IMR-90 (cell line): ENCODE data around the gene KLHL14. TPM values are rescaled to one million over a fixed set of nuclear protein-coding genes. Genes with fewer than 3 reads are reported as not detected.

Source experiments
- ATAC-seq: fragments of 200-7000 bp; cut with Tn5 transposase; 2 replicates; pipeline ENCODE4 v1.9.1; 2020; ENCODE audit warnings: low read depth, mild to moderate bottlenecking, moderate library complexity
- BruUV-seq: library from RNA; stranded (reverse); fragments of 400-500 nt; replicated peaks from 2 replicates; lab custom pipeline; 2021; lab: Mats Ljungman, UMichigan
- CTCF ChIA-PET: fragments of 300-600 bp; formaldehyde crosslinking; extraction: SDS; loops from one replicate; lab custom pipeline; 2021; ENCODE audit warnings: antibody characterized with exemption; lab: Yijun Ruan, JAX
- POLR2A ChIA-PET: fragments of 300-600 bp; sonication (Branson Sonifier 250); formaldehyde crosslinking; loops from one replicate; lab custom pipeline; 2022; ENCODE audit warnings: antibody characterized with exemption; ENCODE audit not compliant: unreplicated experiment; lab: Charles Lee
- DNase-seq: peaks from one replicate; pipeline ENCODE4 v3.0.0; 2013
- H2AFZ ChIP-seq: replicated peaks from 2 replicates; pipeline ENCODE3; 2013; ENCODE audit warnings: low read length, mild to moderate bottlenecking; ENCODE audit not compliant: poor library complexity
- H2AK5ac ChIP-seq: 2 replicates; pipeline ENCODE4 v1.6.1; 2013; ENCODE audit warnings: low read depth, low read length, inconsistent platforms
- H2AK9ac ChIP-seq: replicated peaks from 2 replicates; pipeline ENCODE3; 2013; ENCODE audit warnings: mild to moderate bottlenecking, low read depth, low read length, moderate library complexity; ENCODE audit not compliant: poor library complexity
- H2BK120ac ChIP-seq: 2 replicates; pipeline ENCODE4 v1.6.1; 2013; ENCODE audit warnings: low read depth, low read length, inconsistent platforms
- H2BK15ac ChIP-seq: 3 replicates; pipeline ENCODE4 v1.6.1; 2013; ENCODE audit warnings: low read depth, low read length, inconsistent platforms
- H2BK20ac ChIP-seq: 2 replicates; pipeline ENCODE4 v1.6.1; 2013; ENCODE audit warnings: low read depth, mild to moderate bottlenecking, inconsistent platforms, low read length, moderate library complexity
- H2BK5ac ChIP-seq: 2 replicates; pipeline ENCODE4 v1.6.1; 2013; ENCODE audit warnings: mild to moderate bottlenecking, low read depth, low read length, inconsistent platforms; ENCODE audit not compliant: poor library complexity, severe bottlenecking
- H3K14ac ChIP-seq: replicated peaks from 2 replicates; pipeline ENCODE4 v1.6.1; 2013; ENCODE audit warnings: low read depth, low read length, inconsistent platforms
- H3K18ac ChIP-seq: 2 replicates; pipeline ENCODE4 v1.6.1; 2013; ENCODE audit warnings: low read depth, low read length, control low read depth
- H3K23ac ChIP-seq: 2 replicates; pipeline ENCODE4 v1.6.1; 2013; ENCODE audit warnings: low read depth, low read length, inconsistent platforms
- H3K27ac ChIP-seq: 2 replicates; pipeline ENCODE4 v1.5.1; 2013; ENCODE audit warnings: mild to moderate bottlenecking, control low read depth, low read length; ENCODE audit not compliant: insufficient read depth
- H3K27me3 ChIP-seq: 2 replicates; pipeline ENCODE4 v1.6.1; 2013; ENCODE audit warnings: low read length; ENCODE audit not compliant: control insufficient read depth, insufficient read depth
- H3K36me3 ChIP-seq: 2 replicates; pipeline ENCODE4 v1.6.1; 2013; ENCODE audit warnings: low read length, mixed read lengths; ENCODE audit not compliant: control insufficient read depth, insufficient read depth
- H3K4ac ChIP-seq: 2 replicates; pipeline ENCODE4 v1.6.1; 2013; ENCODE audit warnings: low read depth, low read length, inconsistent platforms
- H3K4me1 ChIP-seq: 2 replicates; pipeline ENCODE4 v1.6.1; 2013; ENCODE audit warnings: low read length, mixed read lengths; ENCODE audit not compliant: control insufficient read depth, insufficient read depth
- H3K4me2 ChIP-seq: 2 replicates; pipeline ENCODE4 v1.6.1; 2013; ENCODE audit warnings: low read depth, mild to moderate bottlenecking, control low read depth, low read length, moderate library complexity
- H3K4me3 ChIP-seq: 2 replicates; pipeline ENCODE4 v1.5.1; 2013; ENCODE audit warnings: low read depth, mild to moderate bottlenecking, control low read depth, low read length, moderate library complexity; ENCODE audit not compliant: insufficient read depth
- H3K56ac ChIP-seq: 2 replicates; pipeline ENCODE4 v1.6.1; 2013; ENCODE audit warnings: low read length, inconsistent platforms; ENCODE audit not compliant: insufficient read depth; ENCODE audit errors: extremely low read depth
- H3K79me1 ChIP-seq, 2 experiments: 2 replicates each; pipeline ENCODE4 v1.6.1; 2013; ENCODE audit warnings: low read length in 2 of 2, inconsistent platforms in 1 of 2, low read depth in 1 of 2
- H3K9ac ChIP-seq: 2 replicates; pipeline ENCODE4 v1.6.1; 2013; ENCODE audit warnings: low read depth, low read length, control low read depth
- H3K9me1 ChIP-seq: 2 replicates; pipeline ENCODE4 v1.6.1; 2013; ENCODE audit warnings: low read length, inconsistent platforms; ENCODE audit not compliant: insufficient read depth
- H3K9me3 ChIP-seq: 2 replicates; pipeline ENCODE4 v1.6.1; 2013; ENCODE audit warnings: low read length; ENCODE audit not compliant: control insufficient read depth, insufficient read depth
- H4K20me1 ChIP-seq: 2 replicates; pipeline ENCODE4 v1.6.1; 2013; ENCODE audit warnings: low read length, inconsistent platforms; ENCODE audit not compliant: insufficient read depth
- H4K5ac ChIP-seq: 2 replicates; pipeline ENCODE4 v1.6.1; 2013; ENCODE audit warnings: mild to moderate bottlenecking, low read depth, low read length, control low read depth
- H4K8ac ChIP-seq, 2 experiments: 2 replicates each; pipeline ENCODE4 v1.6.1; 2013; ENCODE audit warnings: low read depth in 2 of 2, low read length in 2 of 2, control low read depth in 1 of 2, inconsistent platforms in 1 of 2
- H4K91ac ChIP-seq: 2 replicates; pipeline ENCODE4 v1.6.1; 2013; ENCODE audit warnings: low read depth, low read length, inconsistent platforms; ENCODE audit not compliant: insufficient read depth
- FOS ChIP-seq: fragments of 150-350 bp; IDR thresholded peaks from 2 replicates; pipeline ENCODE4 v1.6.1; 2016; ENCODE audit warnings: low read depth, low read length
- WGBS, 2 experiments: methylation state at CpG; one replicate each; pipeline versions ENCODE4 v1.1.5 to v1.1.7; 2013; ENCODE audit warnings: missing lambda C conversion rate in 2 of 2; ENCODE audit not compliant: insufficient read length in 1 of 2; ENCODE audit errors: extremely low coverage in 2 of 2; 5-methylcytosine and 5-hydroxymethylcytosine counted together
- dilution Hi-C: fragments of 300-500 bp; cut with HindIII; formaldehyde crosslinking; loops from one replicate; pipeline ENCODE4 v1.14.3; 2018; ENCODE audit warnings: low sequenced_read_pairs; ENCODE audit not compliant: unreplicated experiment
- in situ Hi-C: fragments of 300-500 bp; cut with MboI; formaldehyde crosslinking; loops from 3 replicates; pipeline ENCODE4 v1.14.3; 2019; ENCODE audit warnings: low sequenced_read_pairs, inconsistent platforms, mixed read lengths
- intact Hi-C: fragments of 100-400 bp; cut with micrococcal nuclease; formaldehyde crosslinking; loops from 2 replicates; pipeline ENCODE4 v1.10.0; 2022
- polyA plus RNA-seq, 3 experiments: library from polyadenylated mRNA; depleted of rRNA; stranded (reverse); fragments of >200 nt; gene quantifications; 2 replicates each; pipeline ENCODE4 v1.2.3, GENCODE V29; 2012; ENCODE audit warnings: low replicate concordance in 1 of 3
- total RNA-seq: library from RNA; depleted of rRNA; stranded (reverse); fragments of >200 nt; gene quantifications from 2 replicates; pipeline ENCODE4 v1.2.3, GENCODE V29; 2012

Gene KLHL14
- total and polyA plus RNA-seq, 2 of the 4 experiments (the other 2 are of a cell fraction) = not detected

DNA sequence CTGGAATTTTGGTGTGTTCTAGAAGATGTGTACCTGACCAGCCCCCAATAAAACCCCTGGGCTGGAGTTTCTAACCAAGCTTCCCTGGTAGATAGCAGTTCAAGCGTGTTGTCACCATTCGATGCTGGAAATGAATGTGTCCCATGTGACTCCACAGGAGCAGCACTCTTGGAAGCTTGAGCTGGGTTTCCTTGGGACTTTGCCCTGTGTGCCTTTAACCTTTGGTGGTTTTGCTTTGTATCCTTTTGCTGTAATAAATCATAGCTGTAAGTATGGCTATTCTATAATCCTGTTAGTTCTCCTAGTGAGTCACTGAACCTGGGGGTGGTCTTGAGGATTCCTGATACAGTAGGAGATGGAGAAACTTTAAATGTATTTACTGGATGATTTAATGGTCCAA, 65.2 kb downstream of the KLHL14 start:
- no TSS peak for BruUV-seq
- WGBS, 2 experiments = no CpG with 5 or more reads among the region's 2 CpGs
- POLR2A ChIA-PET = no interaction called here

More for the DNA sequence above, 65.2 kb downstream of the KLHL14 start:
- Histone ChIP-seq H3K9me1 (no peaks in the 10 kb centered on the region), H3K14ac (no peak overlapping the region), H3K56ac (no peak overlapping the region), H3K9ac (no peak overlapping the region), H3K18ac (no peak overlapping the region), H3K4me3 (no peak overlapping the region), H3K4me1 (no peaks in the 10 kb centered on the region), H3K4ac (no peak overlapping the region), H4K8ac (no peak overlapping the region), H3K36me3 (no peaks in the 10 kb centered on the region), H4K20me1 (no peaks in the 10 kb centered on the region), H4K5ac (no peak overlapping the region), H2BK15ac (no peak overlapping the region), H3K9me3 (no peaks in the 10 kb centered on the region), H2AK5ac (no peak overlapping the region), H2BK20ac (no peak overlapping the region), H3K79me1 (no peaks in the 10 kb centered on the region), H3K23ac (no peak overlapping the region), H2BK120ac (no peak overlapping the region), H3K27ac (no peak overlapping the region), H4K91ac (no peak overlapping the region), H2BK5ac (no peak overlapping the region), H2AK9ac (no peak overlapping the region), H3K4me2 (no peak overlapping the region), H3K27me3 (no peaks in the 10 kb centered on the region), H2AFZ (no peak overlapping the region)
- TF ChIP-seq FOS = no peak
- CTCF ChIA-PET = no interaction called here
- in situ Hi-C loops (no loop called here), dilution Hi-C loops (no loop called here), intact Hi-C loops (no loop called here)
- ATAC-seq = no peak
- DNase-seq = no peak
